Stomach (tissue), 9 donors: ENCODE data around the gene ABI3BP. TPM values are rescaled to one million over a fixed set of nuclear protein-coding genes. Genes with fewer than 3 reads are reported as not detected.

Experiments
- DNase-seq, 2 donors: peaks; one replicate each; pipeline versions ENCODE4 v3.0.0 to v3.0.0-alpha.2; 2013 to 2019
- H3K27ac ChIP-seq, 5 donors: fragments of 200-600 bp in 4 of 5; sonication (generic) in 4 of 5; one replicate each; pipeline ENCODE4 v1.5.1; 2013 to 2019; ENCODE audit warnings: mild to moderate bottlenecking in 1 of 5, moderate library complexity in 1 of 5
- H3K27me3 ChIP-seq, 3 donors: fragments of 200-600 bp; sonication (generic); one replicate each; pipeline ENCODE4 v1.5.1; 2017 to 2019; ENCODE audit warnings: mixed run types in 1 of 3
- H3K36me3 ChIP-seq, 4 donors: fragments of 200-600 bp; sonication (generic); 1 replicate in 3 of 4; 2 replicates in 1 of 4; pipeline ENCODE4 v1.5.1; 2016 to 2019
- H3K4me1 ChIP-seq, 4 donors: fragments of 200-600 bp; sonication (generic); one replicate each; pipeline ENCODE4 v1.5.1; 2016 to 2019
- H3K4me3 ChIP-seq, 4 donors: fragments of 200-600 bp; sonication (generic) in 3 of 4; one replicate each; pipeline ENCODE4 v1.5.1; 2016 to 2019; ENCODE audit warnings: mild to moderate bottlenecking in 1 of 4
- H3K9me3 ChIP-seq, 4 donors: fragments of 200-600 bp; sonication (generic); one replicate each; pipeline ENCODE4 v1.5.1; 2016 to 2019
- EP300 ChIP-seq: sonication (generic); formaldehyde crosslinking; IDR thresholded peaks from one replicate; pipeline ENCODE4 v1.6.1; 2017; ENCODE audit warnings: antibody characterized with exemption
- POLR2A ChIP-seq, 4 donors: fragments of 450-650 bp; IDR thresholded peaks; one replicate each; pipeline ENCODE4 v1.6.1; 2016; ENCODE audit warnings: antibody characterized with exemption in 4 of 4, control low read depth in 2 of 4, mild to moderate bottlenecking in 1 of 4, moderate library complexity in 1 of 4
- POLR2AphosphoS5 ChIP-seq, 3 donors: sonication (generic); formaldehyde crosslinking; IDR thresholded peaks; one replicate each; pipeline ENCODE4 v1.6.1; 2016; ENCODE audit warnings: antibody characterized with exemption in 3 of 3
- WGBS, 5 donors: extraction: QIAGEN DNeasy Blood & Tissue Kit in 3 of 5; methylation state at CpG; one replicate each; pipeline versions ENCODE4 v1.1.5 to v1.1.7; 2013 to 2018; 5-methylcytosine and 5-hydroxymethylcytosine counted together
- intact Hi-C: fragments of 100-400 bp; cut with DNase I; formaldehyde crosslinking; loops from one replicate; pipeline ENCODE4 v1.15.1; 2023; ENCODE audit warnings: low total_unique reads
- polyA plus RNA-seq, 3 donors: library from polyadenylated mRNA; stranded (reverse); fragments of 200-250 nt; gene quantifications; one replicate each; pipeline ENCODE4 v1.2.3, GENCODE V29; 2013
- total RNA-seq, 5 donors: library from RNA; depleted of rRNA; stranded (reverse); fragments of >200 nt; gene quantifications; one replicate each; pipeline versions ENCODE4 v1.1.0 to v1.2.3, GENCODE V29; 2014 to 2016
- TF ChIP-seq, protein P1 (sequence below), 7 experiments: fragments of 450-650 bp in 4 of 7; fragments of 200-600 bp in 3 of 7; sonication (generic) in 3 of 7; IDR thresholded peaks; one replicate each; pipeline ENCODE4 v1.5.1; 2016 to 2019; ENCODE audit warnings: antibody characterized with exemption in 7 of 7, control low read depth in 2 of 7, mild to moderate bottlenecking in 1 of 7
- donor health status: healthy with polysubstance abuse.
- donor health status: Bipolar disorder and iron deficiency.
- donor health status: healthy.

Gene ABI3BP
- total and polyA plus RNA-seq, 8 donors, result 1.5 to 252 (median 21.7) TPM

DNA sequence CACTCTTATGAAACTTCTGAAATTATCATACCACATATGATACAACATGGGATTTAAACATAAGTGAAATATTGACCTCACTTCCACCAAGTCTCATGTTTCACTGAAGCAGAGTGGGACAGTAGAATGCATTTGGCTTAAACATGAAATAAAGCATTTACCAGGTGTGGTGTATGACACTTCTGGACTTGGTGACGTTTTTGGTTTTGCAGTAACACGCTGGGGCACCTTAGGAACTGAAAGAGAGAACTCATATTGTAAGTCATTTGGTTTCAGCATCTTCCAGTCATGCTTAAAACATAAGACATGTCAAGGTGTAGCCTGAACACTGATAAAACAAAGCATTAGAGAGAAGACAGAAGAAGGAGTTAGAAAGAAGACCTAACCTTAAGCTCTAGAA, 188.6 kb downstream of the ABI3BP start:
- WGBS, 5 donors, result 67 to 77% (median 67%) methylated on average over 2 of the region's 2 CpGs
- Histone ChIP-seq H3K36me3 (peaks cover 0 to 16% (median 0%) of the 10 kb centered on the region in 4 donors), H3K4me1 (no peaks in the 10 kb centered on the region), H3K27me3 (no peaks in the 10 kb centered on the region), H3K4me3 (no peak overlapping the region), H3K27ac (no peak overlapping the region), H3K9me3 (no peaks in the 10 kb centered on the region)
- intact Hi-C loops, result no loop called here
- no peak for DNase-seq
- TF ChIP-seq, protein P1, sequence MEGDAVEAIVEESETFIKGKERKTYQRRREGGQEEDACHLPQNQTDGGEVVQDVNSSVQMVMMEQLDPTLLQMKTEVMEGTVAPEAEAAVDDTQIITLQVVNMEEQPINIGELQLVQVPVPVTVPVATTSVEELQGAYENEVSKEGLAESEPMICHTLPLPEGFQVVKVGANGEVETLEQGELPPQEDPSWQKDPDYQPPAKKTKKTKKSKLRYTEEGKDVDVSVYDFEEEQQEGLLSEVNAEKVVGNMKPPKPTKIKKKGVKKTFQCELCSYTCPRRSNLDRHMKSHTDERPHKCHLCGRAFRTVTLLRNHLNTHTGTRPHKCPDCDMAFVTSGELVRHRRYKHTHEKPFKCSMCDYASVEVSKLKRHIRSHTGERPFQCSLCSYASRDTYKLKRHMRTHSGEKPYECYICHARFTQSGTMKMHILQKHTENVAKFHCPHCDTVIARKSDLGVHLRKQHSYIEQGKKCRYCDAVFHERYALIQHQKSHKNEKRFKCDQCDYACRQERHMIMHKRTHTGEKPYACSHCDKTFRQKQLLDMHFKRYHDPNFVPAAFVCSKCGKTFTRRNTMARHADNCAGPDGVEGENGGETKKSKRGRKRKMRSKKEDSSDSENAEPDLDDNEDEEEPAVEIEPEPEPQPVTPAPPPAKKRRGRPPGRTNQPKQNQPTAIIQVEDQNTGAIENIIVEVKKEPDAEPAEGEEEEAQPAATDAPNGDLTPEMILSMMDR (IDR thresholded peaks at IDR 0.05), result no peak
- no peak for TF ChIP-seq POLR2AphosphoS5 (IDR thresholded peaks at IDR 0.05)
- TF ChIP-seq POLR2A (IDR thresholded peaks at IDR 0.05), result no peak
- no peak for TF ChIP-seq EP300

DNA sequence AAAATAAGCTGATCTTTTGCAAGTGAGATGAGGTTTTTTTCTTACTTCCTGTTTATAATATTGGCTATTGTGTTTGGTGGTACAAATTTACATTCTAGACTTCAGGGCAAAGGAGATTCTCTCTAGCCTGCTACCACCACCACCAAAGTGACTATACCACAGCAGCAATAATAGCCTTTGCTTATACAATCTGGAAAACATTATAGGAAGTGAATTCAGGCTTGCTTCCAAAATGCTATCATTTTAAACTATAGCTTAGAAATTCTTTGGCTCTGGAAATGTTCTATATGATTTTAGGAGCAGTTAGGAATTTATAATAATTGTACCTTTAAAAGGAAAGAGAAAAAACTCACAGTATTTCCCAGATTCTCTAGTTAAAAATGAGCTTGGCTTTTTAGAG, 189.5 kb downstream of the ABI3BP start:
- no peak overlapping the region for H3K27ac ChIP-seq
- peaks cover 0 to 16% (median 0%) of the 10 kb centered on the region in 4 donors for H3K36me3 ChIP-seq
- DNase-seq, result no peak
- H3K4me1 ChIP-seq, result no peaks in the 10 kb centered on the region
- no peaks in the 10 kb centered on the region for H3K27me3 ChIP-seq
- H3K9me3 ChIP-seq, result no peaks in the 10 kb centered on the region
- H3K4me3 ChIP-seq, result no peak overlapping the region
- intact Hi-C loops, result no loop called here
- TF ChIP-seq POLR2AphosphoS5 (IDR thresholded peaks at IDR 0.05) (no peak), POLR2A (IDR thresholded peaks at IDR 0.05) (no peak), EP300 (no peak)
- TF ChIP-seq, protein P1 (IDR thresholded peaks at IDR 0.05), result no peak

DNA sequence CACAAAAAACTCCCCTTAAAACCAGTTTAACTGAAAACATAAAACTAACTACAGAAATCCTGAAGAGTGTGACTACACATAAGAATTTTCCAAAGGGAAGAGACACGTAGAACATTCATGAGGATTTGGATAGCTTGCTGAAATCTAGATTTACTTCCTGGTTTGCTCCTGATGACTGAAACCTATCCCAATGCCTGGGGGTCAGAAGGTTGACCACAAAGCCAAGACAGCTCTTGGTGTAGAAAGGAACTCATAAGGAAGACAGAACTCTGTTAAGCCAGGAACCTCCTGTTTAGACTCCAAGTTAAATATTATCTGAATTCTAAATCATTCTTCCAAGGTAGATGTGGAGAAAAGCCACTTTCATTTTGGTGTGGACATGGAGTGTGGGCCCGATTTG, 191.1 kb downstream of the ABI3BP start:
- Histone ChIP-seq H3K4me3 (no peak overlapping the region), H3K9me3 (no peaks in the 10 kb centered on the region), H3K4me1 (peaks cover 0 to 14% (median under 1%) of the 10 kb centered on the region in 4 donors), H3K27me3 (no peaks in the 10 kb centered on the region), H3K27ac (no peak overlapping the region), H3K36me3 (peaks cover 0 to 13% (median 0%) of the 10 kb centered on the region in 4 donors)
- no peak for TF ChIP-seq POLR2A (IDR thresholded peaks at IDR 0.05)
- no peak for DNase-seq
- intact Hi-C loops, result no loop called here
- WGBS, 5 donors, result 86 to 92% (median 89%) methylated on average over 2 of the region's 2 CpGs

DNA sequence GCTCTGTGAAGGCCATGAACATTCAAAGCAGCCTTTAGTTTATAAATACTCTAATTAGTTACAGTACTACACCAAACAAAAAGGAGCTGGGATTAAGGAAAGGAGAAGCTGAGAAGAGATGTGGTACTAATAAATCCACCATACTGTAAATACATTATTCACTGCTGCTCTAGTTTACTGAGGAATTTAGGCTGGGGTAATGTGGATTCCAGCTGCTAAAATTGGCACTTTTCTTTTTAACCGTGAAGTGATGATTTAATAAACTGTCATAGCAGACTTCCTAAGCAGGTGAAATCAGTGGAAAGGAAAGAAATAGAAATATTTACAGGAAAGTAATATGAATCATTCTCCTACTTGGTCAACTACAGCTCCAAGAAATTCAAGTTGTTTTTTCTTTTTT, 195.2 kb downstream of the ABI3BP start:
- TF ChIP-seq POLR2AphosphoS5 (IDR thresholded peaks at IDR 0.05), result no peak
- TF ChIP-seq, protein P1 (IDR thresholded peaks at IDR 0.05), result no peak
- intact Hi-C loops, result no loop called here

DNA sequence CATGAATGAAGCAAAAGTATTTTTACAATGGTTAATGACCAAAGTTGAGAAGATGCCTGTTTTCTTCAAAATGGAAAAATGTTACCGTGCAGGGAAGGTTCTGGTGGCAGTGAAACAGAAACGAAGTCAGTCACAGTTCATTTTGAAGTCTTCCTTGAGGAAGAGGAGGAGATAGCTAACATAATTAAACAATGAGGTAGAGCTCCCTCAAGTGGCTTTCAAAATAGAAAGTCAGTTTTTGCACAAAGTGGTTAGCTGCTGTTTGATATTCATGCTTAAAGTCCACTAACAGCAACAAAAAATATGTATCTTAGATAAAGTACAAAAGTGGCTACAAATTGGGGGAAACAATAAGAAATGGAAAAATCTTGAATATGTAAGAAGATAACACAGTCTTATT, 196.7 kb downstream of the ABI3BP start:
- Histone ChIP-seq H3K4me1 (peaks cover 0 to 21% (median 5%) of the 10 kb centered on the region in 4 donors), H3K27ac (no peak overlapping the region), H3K4me3 (no peak overlapping the region), H3K9me3 (no peaks in the 10 kb centered on the region), H3K27me3 (no peaks in the 10 kb centered on the region), H3K36me3 (no peaks in the 10 kb centered on the region)
- WGBS, 5 donors, result 11 to 23% (median 17%) methylated on average over 2 of the region's 2 CpGs
- DNase-seq, result peak in 1 of 2 donors; percentile 18
- TF ChIP-seq, protein P1 (IDR thresholded peaks at IDR 0.05), result peak in 1 of 7 experiments; percentile 14
- TF ChIP-seq POLR2AphosphoS5 (IDR thresholded peaks at IDR 0.05) (no peak), EP300 (no peak), POLR2A (IDR thresholded peaks at IDR 0.05) (no peak)
- intact Hi-C loops, result no loop called here

More for the DNA sequence above, 195.2 kb downstream of the ABI3BP start:
- Histone ChIP-seq H3K27ac (no peak overlapping the region), H3K4me1 (peaks cover 0 to 21% (median 5%) of the 10 kb centered on the region in 4 donors), H3K36me3 (no peaks in the 10 kb centered on the region), H3K27me3 (no peaks in the 10 kb centered on the region), H3K4me3 (no peak overlapping the region), H3K9me3 (no peaks in the 10 kb centered on the region)
- 53 to 80% (median 71%) methylated on average over 1 of the region's 1 CpG for WGBS, 5 donors
- peak in 1 of 2 donors; percentile 30 for DNase-seq
